NT2/D1 (cell line): Measurements from ENCODE around the gene CTBP2.

Source experiments
- DNase-seq: peaks from one replicate; pipeline ENCODE4 v3.0.0-alpha.2; 2011; ENCODE audit warnings: low read depth, low spot score
- H3K27me3 ChIP-seq: 2 replicates; pipeline ENCODE4 v1.6.0; 2011; ENCODE audit warnings: mild to moderate bottlenecking; ENCODE audit not compliant: insufficient read length, insufficient read depth
- H3K36me3 ChIP-seq: 2 replicates; pipeline ENCODE4 v1.6.1; 2011; ENCODE audit warnings: mild to moderate bottlenecking, low read length, mixed read lengths; ENCODE audit not compliant: insufficient read depth, insufficient read length
- H3K4me1 ChIP-seq: 2 replicates; pipeline ENCODE4 v1.5.1; 2011; ENCODE audit not compliant: insufficient read depth, insufficient read length
- H3K4me3 ChIP-seq: 2 replicates; pipeline ENCODE4 v1.5.1; 2011; ENCODE audit warnings: low read depth; ENCODE audit not compliant: insufficient read length
- H3K9ac ChIP-seq: 2 replicates; pipeline ENCODE4 v1.6.0; 2011; ENCODE audit warnings: low read depth; ENCODE audit not compliant: insufficient read length
- H3K9me3 ChIP-seq: 2 replicates; pipeline ENCODE4 v1.5.1; 2011; ENCODE audit warnings: mild to moderate bottlenecking, low read length; ENCODE audit not compliant: insufficient read depth
- SUZ12 ChIP-seq: IDR thresholded peaks from 2 replicates; pipeline ENCODE4 v1.6.1; 2011; ENCODE audit not compliant: insufficient read length, insufficient read depth; ENCODE audit errors: extremely low read depth
- YY1 ChIP-seq: IDR thresholded peaks from 2 replicates; pipeline ENCODE4 v1.6.1; 2011; ENCODE audit not compliant: insufficient read length, insufficient read depth
- ZNF274 ChIP-seq: IDR thresholded peaks from 2 replicates; pipeline ENCODE4 v1.6.1; 2011; ENCODE audit warnings: mild to moderate bottlenecking, low read depth, low read length

The CTBP2 gene

GRCh38 chr10:125012851-125013528, 147.4 kb downstream of the CTBP2 start:
- H3K9ac ChIP-seq, result no peak overlapping the region
- DNase-seq, result no peak
- no peak overlapping the region for H3K4me3 ChIP-seq
- TF ChIP-seq ZNF274, result no peak
- TF ChIP-seq YY1, result no peak
- TF ChIP-seq SUZ12, result no peak
- no peaks in the 10 kb centered on the region for H3K9me3 ChIP-seq
- no peaks in the 10 kb centered on the region for H3K27me3 ChIP-seq
- peaks cover 43% of the 10 kb centered on the region for H3K36me3 ChIP-seq
- H3K4me1 ChIP-seq, result peaks cover 10% of the 10 kb centered on the region

DNA sequence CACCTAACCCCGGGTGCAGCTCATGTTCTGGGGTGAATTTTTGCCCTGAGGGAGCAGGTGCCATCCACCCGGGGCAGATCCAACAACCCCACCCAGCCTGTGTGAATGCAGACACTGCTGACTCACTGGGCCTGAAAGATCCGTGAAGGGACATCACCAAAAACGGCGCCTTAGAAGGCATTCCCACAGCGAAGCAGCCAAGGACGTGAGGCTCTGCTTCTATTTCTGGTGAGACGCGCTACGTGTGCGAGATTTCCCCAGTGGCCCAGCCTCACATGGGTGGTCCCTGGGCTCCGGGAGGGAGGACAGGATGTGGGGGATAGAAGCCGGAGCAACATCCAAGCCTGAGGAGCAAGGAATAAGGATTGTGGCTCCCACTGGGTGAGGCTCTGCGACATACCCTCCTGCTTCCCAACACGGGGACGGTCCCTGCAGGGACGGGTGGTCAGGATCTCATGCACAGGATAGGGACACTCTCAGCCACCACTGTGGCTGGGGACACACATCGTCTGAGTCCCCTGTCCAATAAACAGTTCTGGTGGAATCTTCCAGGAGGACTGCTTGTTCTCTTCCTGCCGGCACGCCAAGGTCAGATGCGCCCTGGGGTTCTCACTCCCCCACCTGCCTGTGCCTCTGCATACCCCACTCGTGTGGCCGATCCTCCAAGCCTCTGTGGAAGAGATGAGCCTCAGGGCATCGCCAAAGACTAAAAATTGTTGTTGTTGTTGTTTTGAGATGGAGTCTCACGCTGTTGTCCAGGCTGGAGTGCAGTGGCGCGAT, 148.2 kb downstream of the CTBP2 start:
- peaks cover 36% of the 10 kb centered on the region for H3K36me3 ChIP-seq
- no peaks in the 10 kb centered on the region for H3K27me3 ChIP-seq
- H3K9ac ChIP-seq, result no peak overlapping the region

DNA sequence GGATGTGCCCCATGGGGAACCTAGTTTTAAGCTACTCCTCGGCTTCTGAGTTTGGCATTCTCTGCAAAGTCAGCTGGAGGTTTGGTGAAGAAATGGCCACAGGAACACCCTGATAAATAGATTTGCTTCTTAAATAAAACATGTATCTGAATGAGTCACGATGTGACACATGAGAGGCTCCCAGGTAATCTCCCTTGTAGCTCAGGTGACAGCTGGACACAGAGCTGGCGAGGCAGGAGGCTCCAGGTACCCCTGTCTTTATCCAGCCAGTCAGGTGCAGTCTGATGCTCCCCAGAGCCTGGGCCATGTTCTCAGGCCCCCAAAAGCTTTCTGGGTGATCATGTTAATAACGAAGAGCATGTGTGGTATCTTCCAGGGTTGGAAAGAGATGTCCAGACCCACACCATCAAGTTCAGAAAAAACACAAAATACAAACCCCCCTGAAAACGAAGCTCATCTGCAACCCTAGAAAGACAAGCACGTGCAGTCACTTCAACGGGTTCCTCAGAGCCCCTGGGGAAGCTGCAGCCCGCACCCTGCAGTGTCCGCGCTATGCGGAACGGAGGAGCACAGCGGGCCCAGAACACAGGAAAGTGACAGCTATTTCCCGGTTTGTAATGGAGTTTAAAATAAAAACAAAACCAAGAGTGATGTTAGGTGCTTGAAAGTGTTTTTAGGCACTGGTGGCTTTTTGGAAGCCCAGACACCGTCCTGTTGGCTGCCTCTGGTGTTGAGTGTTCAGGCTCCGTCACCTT, 149.0 kb downstream of the CTBP2 start:
- no peak for DNase-seq
- Histone ChIP-seq H3K4me3 (no peak overlapping the region), H3K27me3 (no peaks in the 10 kb centered on the region), H3K36me3 (peaks cover 39% of the 10 kb centered on the region), H3K9ac (no peak overlapping the region), H3K4me1 (peaks cover 8% of the 10 kb centered on the region), H3K9me3 (no peaks in the 10 kb centered on the region)
- no peak for TF ChIP-seq SUZ12

More for the DNA sequence above, 148.2 kb downstream of the CTBP2 start:
- no peak overlapping the region for H3K4me3 ChIP-seq
- no peak for DNase-seq
- H3K9me3 ChIP-seq, result no peaks in the 10 kb centered on the region
- TF ChIP-seq YY1 (no peak), ZNF274 (no peak), SUZ12 (no peak)
- H3K4me1 ChIP-seq, result peaks cover 8% of the 10 kb centered on the region

GRCh38 chr10:125010362-125010761, 150.0 kb downstream of the CTBP2 start:
- Histone ChIP-seq H3K4me3 (no peak overlapping the region), H3K9ac (no peak overlapping the region), H3K27me3 (no peaks in the 10 kb centered on the region), H3K4me1 (peaks cover 8% of the 10 kb centered on the region), H3K36me3 (peaks cover 45% of the 10 kb centered on the region), H3K9me3 (no peaks in the 10 kb centered on the region)
- TF ChIP-seq ZNF274 (no peak), SUZ12 (no peak), YY1 (no peak)
- no peak for DNase-seq

- DNase-seq, result no peak
- no peak overlapping the region for H3K9ac ChIP-seq
- no peak for TF ChIP-seq YY1
- no peak for TF ChIP-seq SUZ12
- no peak for TF ChIP-seq ZNF274
- H3K4me3 ChIP-seq, result no peak overlapping the region
- peaks cover 46% of the 10 kb centered on the region for H3K36me3 ChIP-seq
- H3K4me1 ChIP-seq, result peaks cover 9% of the 10 kb centered on the region
- H3K9me3 ChIP-seq, result no peaks in the 10 kb centered on the region
- no peaks in the 10 kb centered on the region for H3K27me3 ChIP-seq
These were observed 150.7 kb downstream of the CTBP2 start for GRCh38 chr10:125009661-125010161.

DNA sequence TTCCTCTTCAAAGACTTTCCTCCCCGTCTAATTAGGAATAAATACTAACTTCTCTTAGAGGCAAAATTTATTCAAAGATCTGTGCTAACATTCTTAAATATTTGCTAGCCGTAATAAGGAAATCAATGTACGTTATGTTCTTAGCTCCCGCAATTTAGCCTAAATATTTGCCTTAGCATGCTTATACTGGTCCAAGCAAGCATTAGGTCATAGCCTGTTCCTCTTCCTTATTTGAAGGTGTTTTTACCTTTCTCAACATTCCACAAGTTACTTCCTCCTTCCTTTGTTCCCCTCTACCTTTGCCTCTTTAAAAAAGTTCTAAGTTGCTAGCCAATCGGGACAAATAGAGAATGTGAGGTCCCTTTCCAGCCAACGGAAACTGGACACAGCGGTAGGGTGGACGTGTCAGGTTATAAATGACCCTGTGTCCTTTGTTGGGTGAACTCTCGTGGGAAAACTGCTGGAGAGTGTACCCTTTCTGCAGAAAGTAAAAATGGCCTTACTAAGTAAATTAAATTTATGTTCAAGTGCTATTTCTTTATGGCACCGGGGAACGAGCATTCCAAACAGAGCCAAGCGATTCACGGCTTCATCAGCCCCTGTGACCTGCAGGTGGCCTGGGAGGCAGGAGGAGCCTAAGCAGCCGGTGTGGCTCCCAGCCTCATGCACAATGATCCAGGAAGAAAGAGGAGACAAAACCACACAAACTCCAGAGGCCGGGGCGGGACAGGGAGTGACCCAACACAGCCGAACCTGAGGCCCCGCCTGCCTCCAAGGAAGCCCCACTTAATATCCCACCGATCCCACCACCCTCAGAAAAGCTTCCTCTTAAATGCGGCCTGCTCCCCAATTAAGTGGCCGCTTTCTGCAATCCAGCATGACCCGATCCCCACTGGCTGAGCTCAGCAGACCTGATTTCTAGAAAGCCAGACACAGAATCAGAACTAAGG, 151.4 kb downstream of the CTBP2 start:
- Histone ChIP-seq H3K4me3 (no peak overlapping the region), H3K9me3 (no peaks in the 10 kb centered on the region), H3K9ac (no peak overlapping the region), H3K4me1 (peaks cover 14% of the 10 kb centered on the region), H3K27me3 (no peaks in the 10 kb centered on the region), H3K36me3 (peaks cover 40% of the 10 kb centered on the region)
- TF ChIP-seq SUZ12 (no peak), YY1 (no peak), ZNF274 (no peak)
- no peak for DNase-seq
